ENCODE data around the gene SLC38A5. TPM values are rescaled to one million over a fixed set of nuclear protein-coding genes. Genes with fewer than 3 reads are reported as not detected.

SLC38A5 gene
- total and polyA plus RNA-seq, 5 donors = 0.41 to 6.5 (median 3.0) TPM

GRCh38 chrX:48509619-48510018 is 39.6 kb upstream of the SLC38A5 start:
- DNase-seq = no peak
- Histone ChIP-seq H3K4me1 (ENCODE audit: control insufficient read depth, insufficient read depth, low read length) (peaks cover 2% of the 10 kb centered on the region), H3K27me3 (ENCODE audit: control insufficient read depth, insufficient read depth) (no peaks in the 10 kb centered on the region), H3K27ac (ENCODE audit: low read length) (no peak overlapping the region), H3K4me3 (ENCODE audit: low read length) (peak overlapping the region; percentile 82), H3K9me3 (ENCODE audit: control insufficient read depth, low read length) (no peaks in the 10 kb centered on the region)
- intact Hi-C loops (cut with DNase I) = loop anchor here in 1 of 4 donors (5.0 kb wide), 1 partner anchor 432 kb away; no protein-coding TSS in a partner anchor
- ATAC-seq = no peak
- 59% methylated on average over 11 of the region's 11 CpGs for WGBS

GRCh38 chrX:48509245-48509590 is 39.2 kb upstream of the SLC38A5 start:
- 1% methylated on average over 16 of the region's 16 CpGs for WGBS
- DNase-seq = no peak
- intact Hi-C loops (cut with DNase I) = no loop called here

GRCh38 chrX:48508400-48509244 is 38.6 kb upstream of the SLC38A5 start, which contains the start of gene PORCN:
Gene PORCN (plus strand): TSS chrX:48508992. CDS start chrX:48509821, 829 bp downstream.
- no peaks in the 10 kb centered on the region for H3K27me3 ChIP-seq (ENCODE audit: control insufficient read depth, insufficient read depth)
- H3K27ac ChIP-seq (ENCODE audit: low read length) = peak within 1 kb of the TSS; percentile 77
- H3K4me1 ChIP-seq (ENCODE audit: control insufficient read depth, insufficient read depth, low read length) = peaks cover 2% of the 10 kb centered on the region
- H3K4me3 ChIP-seq (ENCODE audit: low read length) = peak within 1 kb of the TSS; percentile 82
- intact Hi-C loops (cut with DNase I) = no loop called here
- ATAC-seq (peak; percentile 96 to 98), DNase-seq (peak; percentile 85 to 95 (median 93))
- under 1% methylated on average over 63 of the region's 65 CpGs for WGBS
- no peaks in the 10 kb centered on the region for H3K9me3 ChIP-seq (ENCODE audit: control insufficient read depth, low read length)

More at GRCh38 chrX:48509245-48509590, 39.2 kb upstream of the SLC38A5 start:
- Histone ChIP-seq H3K27ac (ENCODE audit: low read length) (peak overlapping the region; percentile 60), H3K4me1 (ENCODE audit: control insufficient read depth, insufficient read depth, low read length) (peaks cover 2% of the 10 kb centered on the region), H3K9me3 (ENCODE audit: control insufficient read depth, low read length) (no peaks in the 10 kb centered on the region), H3K27me3 (ENCODE audit: control insufficient read depth, insufficient read depth) (no peaks in the 10 kb centered on the region), H3K4me3 (ENCODE audit: low read length) (peak overlapping the region; percentile 82)
- no peak for ATAC-seq

- no peak for ATAC-seq
- 81% methylated on average over 5 of the region's 5 CpGs for WGBS
- intact Hi-C loops (cut with DNase I) = no loop called here
Observed at GRCh38 chrX:48507246-48507645, 37.2 kb upstream of the SLC38A5 start.

GRCh38 chrX:48505481-48505880 is 35.4 kb upstream of the SLC38A5 start:
- Histone ChIP-seq H3K9me3 (ENCODE audit: control insufficient read depth, low read length) (no peaks in the 10 kb centered on the region), H3K27me3 (ENCODE audit: control insufficient read depth, insufficient read depth) (no peaks in the 10 kb centered on the region), H3K4me1 (ENCODE audit: control insufficient read depth, insufficient read depth, low read length) (peaks cover 2% of the 10 kb centered on the region), H3K27ac (ENCODE audit: low read length) (no peak overlapping the region), H3K4me3 (ENCODE audit: low read length) (no peak overlapping the region)
- WGBS = 72% methylated on average over 5 of the region's 5 CpGs
- no peak for ATAC-seq
- intact Hi-C loops (cut with DNase I) = no loop called here
- no peak for DNase-seq

More at GRCh38 chrX:48507246-48507645, 37.2 kb upstream of the SLC38A5 start:
- Histone ChIP-seq H3K4me1 (ENCODE audit: control insufficient read depth, insufficient read depth, low read length) (peaks cover 2% of the 10 kb centered on the region), H3K4me3 (ENCODE audit: low read length) (no peak overlapping the region), H3K27ac (ENCODE audit: low read length) (no peak overlapping the region), H3K9me3 (ENCODE audit: control insufficient read depth, low read length) (no peaks in the 10 kb centered on the region), H3K27me3 (ENCODE audit: control insufficient read depth, insufficient read depth) (no peaks in the 10 kb centered on the region)
- DNase-seq = no peak

- H3K4me1 ChIP-seq (ENCODE audit: control insufficient read depth, insufficient read depth, low read length) = no peaks in the 10 kb centered on the region
- WGBS = 73% methylated on average over 7 of the region's 7 CpGs
- ATAC-seq = no peak
- intact Hi-C loops (cut with DNase I) = no loop called here
- no peak overlapping the region for H3K4me3 ChIP-seq (ENCODE audit: low read length)
- no peak for DNase-seq
- H3K27ac ChIP-seq (ENCODE audit: low read length) = no peak overlapping the region
- H3K27me3 ChIP-seq (ENCODE audit: control insufficient read depth, insufficient read depth) = no peaks in the 10 kb centered on the region
- no peaks in the 10 kb centered on the region for H3K9me3 ChIP-seq (ENCODE audit: control insufficient read depth, low read length)
Observed at GRCh38 chrX:48504261-48504660, 34.2 kb upstream of the SLC38A5 start.

GRCh38 chrX:48498374-48498809 is 28.3 kb upstream of the SLC38A5 start:
- intact Hi-C loops (cut with DNase I) = loop anchor here in 1 of 4 donors (10.0 kb wide), 1 partner anchor 414 kb away; no protein-coding TSS in a partner anchor
- no peaks in the 10 kb centered on the region for H3K27me3 ChIP-seq (ENCODE audit: control insufficient read depth, insufficient read depth)
- 44% methylated on average over 6 of the region's 6 CpGs for WGBS
- DNase-seq (no peak), ATAC-seq (peak in 1 of 2 donors; percentile 31)
- H3K27ac ChIP-seq (ENCODE audit: low read length) = no peak overlapping the region
- no peak overlapping the region for H3K4me3 ChIP-seq (ENCODE audit: low read length)
- H3K4me1 ChIP-seq (ENCODE audit: control insufficient read depth, insufficient read depth, low read length) = no peaks in the 10 kb centered on the region
- no peaks in the 10 kb centered on the region for H3K9me3 ChIP-seq (ENCODE audit: control insufficient read depth, low read length)

GRCh38 chrX:48497871-48498270 is 27.8 kb upstream of the SLC38A5 start:
- intact Hi-C loops (cut with DNase I) = loop anchor here in 1 of 4 donors (10.0 kb wide), 1 partner anchor 413 kb away; no protein-coding TSS in a partner anchor
- ATAC-seq (no peak), DNase-seq (no peak)
- Histone ChIP-seq H3K9me3 (ENCODE audit: control insufficient read depth, low read length) (no peaks in the 10 kb centered on the region), H3K27me3 (ENCODE audit: control insufficient read depth, insufficient read depth) (no peaks in the 10 kb centered on the region), H3K4me1 (ENCODE audit: control insufficient read depth, insufficient read depth, low read length) (no peaks in the 10 kb centered on the region), H3K27ac (ENCODE audit: low read length) (no peak overlapping the region), H3K4me3 (ENCODE audit: low read length) (no peak overlapping the region)
- 62% methylated on average over 5 of the region's 5 CpGs for WGBS

- Histone ChIP-seq H3K4me3 (ENCODE audit: low read length) (no peak overlapping the region), H3K9me3 (ENCODE audit: control insufficient read depth, low read length) (no peaks in the 10 kb centered on the region), H3K27ac (ENCODE audit: low read length) (no peak overlapping the region), H3K27me3 (ENCODE audit: control insufficient read depth, insufficient read depth) (no peaks in the 10 kb centered on the region), H3K4me1 (ENCODE audit: control insufficient read depth, insufficient read depth, low read length) (no peaks in the 10 kb centered on the region)
- WGBS = 85% methylated on average over 4 of the region's 4 CpGs
- intact Hi-C loops (cut with DNase I) = loop anchor here in 1 of 4 donors (10.0 kb wide), 1 partner anchor 412 kb away; no protein-coding TSS in a partner anchor
- ATAC-seq (no peak), DNase-seq (no peak)
Observed at GRCh38 chrX:48496660-48497059, 26.6 kb upstream of the SLC38A5 start.

GRCh38 chrX:48493890-48494364 is 23.9 kb upstream of the SLC38A5 start:
- intact Hi-C loops (cut with DNase I) = loop anchor here in 1 of 4 donors (10.0 kb wide), 1 partner anchor 409 kb away; no protein-coding TSS in a partner anchor
- Histone ChIP-seq H3K27me3 (ENCODE audit: control insufficient read depth, insufficient read depth) (no peaks in the 10 kb centered on the region), H3K4me1 (ENCODE audit: control insufficient read depth, insufficient read depth, low read length) (no peaks in the 10 kb centered on the region), H3K27ac (ENCODE audit: low read length) (no peak overlapping the region), H3K9me3 (ENCODE audit: control insufficient read depth, low read length) (no peaks in the 10 kb centered on the region), H3K4me3 (ENCODE audit: low read length) (no peak overlapping the region)
- WGBS = 14% methylated on average over 10 of the region's 10 CpGs
- peak; percentile 25 to 47 for ATAC-seq
- no peak for DNase-seq

GRCh38 chrX:48492293-48492910 is 22.3 kb upstream of the SLC38A5 start:
- Histone ChIP-seq H3K27me3 (ENCODE audit: control insufficient read depth, insufficient read depth) (no peaks in the 10 kb centered on the region), H3K9me3 (ENCODE audit: control insufficient read depth, low read length) (no peaks in the 10 kb centered on the region), H3K4me1 (ENCODE audit: control insufficient read depth, insufficient read depth, low read length) (no peaks in the 10 kb centered on the region), H3K27ac (ENCODE audit: low read length) (no peak overlapping the region), H3K4me3 (ENCODE audit: low read length) (no peak overlapping the region)
- intact Hi-C loops (cut with DNase I) = loop anchor here in 1 of 4 donors (10.0 kb wide), 1 partner anchor 408 kb away; no protein-coding TSS in a partner anchor
- ATAC-seq (peak in 1 of 2 donors; percentile 39), DNase-seq (no peak)
- WGBS = 68% methylated on average over 7 of the region's 7 CpGs

All from right cardiac atrium (tissue), 5 donors.